Astrocyte (in vitro differentiated cells and primary cell): ENCODE data around the gene PPP1R37.

Source experiments
- CTCF ChIP-seq: IDR thresholded peaks from 2 replicates; pipeline ENCODE4 v1.5.1; 2011; ENCODE audit warnings: low read depth, mild to moderate bottlenecking, inconsistent platforms, low read length, moderate library complexity; ENCODE audit not compliant: insufficient read depth
- EZH2 ChIP-seq: IDR thresholded peaks from 2 replicates; pipeline ENCODE4 v1.6.1; 2012; ENCODE audit warnings: mild to moderate bottlenecking, low read length, inconsistent platforms; ENCODE audit not compliant: insufficient read depth

- TF ChIP-seq CTCF (no peak), EZH2 (no peak)
Measured at GRCh38 chr19:45173816-45174215, 80.8 kb downstream of the PPP1R37 start.
